Stimulated activated naive CD4-positive, alpha-beta T cell (primary cell): ENCODE results near the gene FNDC8.
"Not testable (repeated sequence)": the region's sequence is repeated elsewhere in the genome, so short reads cannot be mapped to it uniquely, and the experiment has no call there.

ENCODE experiments used
- DNase-seq, 6 experiments: peaks; one replicate each; lab custom pipeline; 2025; lab: John Stamatoyannopoulos, UW

FNDC8 gene

GRCh38 chr17:35170968-35171771 lies 49.8 kb downstream of the FNDC8 start:
- peak in 4 of 6 experiments; percentile 19 to 77 (median 66) for DNase-seq

DNA sequence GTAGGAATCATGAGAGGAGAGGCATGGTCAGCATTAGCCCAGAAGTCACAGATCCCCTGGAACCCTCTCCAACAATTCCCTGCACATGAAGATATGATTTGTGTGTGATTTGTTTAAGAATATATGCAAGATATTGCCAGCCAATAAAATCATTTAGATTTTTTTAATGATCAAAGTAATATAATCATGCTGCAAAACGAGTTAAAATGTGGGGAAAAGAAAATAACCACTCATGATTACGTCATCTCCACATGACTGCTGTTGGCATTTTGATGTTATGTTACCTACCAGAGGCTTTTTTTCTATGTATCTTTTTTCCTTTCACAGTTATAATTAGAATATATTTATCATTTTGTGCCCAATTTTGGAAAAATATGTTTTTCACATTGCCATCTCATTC lies 50.4 kb downstream of the FNDC8 start:
- peak in 3 of 6 experiments; percentile 47 to 73 (median 66) for DNase-seq

DNA sequence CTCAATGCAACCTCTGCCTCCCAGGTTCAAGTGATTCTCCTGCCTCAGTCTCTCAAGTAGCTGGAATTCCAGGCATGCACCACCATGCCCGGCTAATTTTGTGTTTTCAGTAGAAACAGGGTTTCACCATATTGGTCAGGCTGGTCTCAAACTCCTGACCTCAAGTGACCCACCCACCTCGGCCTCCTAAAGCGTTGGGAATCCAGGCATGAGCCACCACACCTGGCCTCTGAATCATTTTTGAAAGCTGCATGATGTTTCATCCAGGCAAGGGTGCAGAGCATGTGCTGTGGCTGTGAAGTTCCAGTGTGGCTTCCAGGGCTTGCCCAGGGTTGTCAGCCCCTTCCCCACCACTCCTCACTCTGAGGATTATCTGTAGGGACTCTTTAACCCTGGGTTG lies 50.9 kb downstream of the FNDC8 start:
- not testable (repeated sequence) for DNase-seq

- DNase-seq, result no peak
Observed at GRCh38 chr17:35174835-35175334, 53.5 kb downstream of the FNDC8 start.

- no peak for DNase-seq
Observed at GRCh38 chr17:35175638-35176415, 54.4 kb downstream of the FNDC8 start.

- DNase-seq, result no peak
Observed at GRCh38 chr17:35176897-35177296, 55.5 kb downstream of the FNDC8 start.

DNA sequence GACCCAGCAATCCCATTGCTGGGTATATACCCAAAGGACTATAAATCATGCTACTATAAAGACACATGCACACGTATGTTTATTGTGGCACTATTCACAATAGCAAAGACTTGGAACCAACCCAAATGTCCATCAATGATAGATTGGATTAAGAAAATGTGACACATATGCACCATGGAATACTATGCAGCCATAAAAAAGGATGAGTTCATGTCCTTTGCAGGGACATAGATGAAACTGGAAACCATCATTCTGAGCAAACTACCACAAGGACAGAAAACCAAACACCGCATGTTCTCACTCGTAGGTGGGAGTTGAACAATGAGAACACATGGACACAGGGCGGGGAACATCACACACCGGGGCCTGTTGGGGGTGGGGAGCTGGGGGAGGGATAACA lies 58.0 kb downstream of the FNDC8 start:
- not testable (repeated sequence) for DNase-seq
